Stimulated activated CD4-positive, alpha-beta T cell treated with anti-CD3 and anti-CD28 coated beads, Interleukin-4, amount 100 ng/mL, for 48 hours (primary cell): ENCODE measurements around the gene CREB3L4.
A peak's percentile ranks its signal among the peaks of the same experiment; 100 is the strongest.
"Not testable (repeated sequence)": the region's sequence is repeated elsewhere in the genome, so short reads cannot be mapped to it uniquely, and the experiment has no call there.

Experiments used
- DNase-seq, 2 donors: peaks; one replicate each; pipeline ENCODE4 v3.0.0-alpha.2; 2020; ENCODE audit warnings: low read depth in 2 of 2

CREB3L4 gene

DNA sequence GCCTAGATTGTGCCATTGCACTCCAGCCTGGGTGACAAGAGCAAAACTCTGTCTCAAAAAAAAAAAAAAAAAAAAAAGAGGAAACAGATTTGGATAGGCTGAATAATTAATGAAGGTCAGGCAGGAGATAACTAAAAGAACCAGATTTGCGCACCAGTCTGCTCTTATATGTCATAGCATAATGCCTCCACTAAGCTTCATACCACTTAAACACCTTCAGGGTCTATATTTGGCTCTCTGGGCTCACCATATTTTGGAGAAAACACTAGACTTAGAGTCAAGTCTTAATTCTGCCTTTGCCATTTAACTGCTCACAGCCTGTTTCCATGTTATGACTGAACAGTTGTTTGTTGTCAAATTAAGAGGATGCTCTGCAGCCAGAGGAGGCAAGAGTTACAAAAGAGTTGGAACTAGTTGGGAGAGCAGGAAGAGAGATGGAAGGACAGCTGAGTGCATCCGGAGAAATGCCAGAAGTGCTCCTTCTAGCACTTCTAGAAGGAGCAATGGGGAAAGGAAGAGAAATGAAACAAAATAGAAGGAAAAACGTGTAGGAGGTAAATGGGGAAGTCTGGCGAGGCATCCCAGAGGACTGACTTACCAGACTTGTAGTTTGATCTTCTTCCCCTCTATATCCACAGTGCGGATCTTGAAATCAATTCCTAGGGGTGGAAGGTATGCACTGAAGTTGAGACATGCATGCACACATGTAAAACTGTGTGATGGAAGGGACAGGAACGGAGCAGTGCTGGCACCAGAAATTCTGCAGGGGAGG is 16.6 kb downstream of the CREB3L4 start:
- DNase-seq: no peak

DNA sequence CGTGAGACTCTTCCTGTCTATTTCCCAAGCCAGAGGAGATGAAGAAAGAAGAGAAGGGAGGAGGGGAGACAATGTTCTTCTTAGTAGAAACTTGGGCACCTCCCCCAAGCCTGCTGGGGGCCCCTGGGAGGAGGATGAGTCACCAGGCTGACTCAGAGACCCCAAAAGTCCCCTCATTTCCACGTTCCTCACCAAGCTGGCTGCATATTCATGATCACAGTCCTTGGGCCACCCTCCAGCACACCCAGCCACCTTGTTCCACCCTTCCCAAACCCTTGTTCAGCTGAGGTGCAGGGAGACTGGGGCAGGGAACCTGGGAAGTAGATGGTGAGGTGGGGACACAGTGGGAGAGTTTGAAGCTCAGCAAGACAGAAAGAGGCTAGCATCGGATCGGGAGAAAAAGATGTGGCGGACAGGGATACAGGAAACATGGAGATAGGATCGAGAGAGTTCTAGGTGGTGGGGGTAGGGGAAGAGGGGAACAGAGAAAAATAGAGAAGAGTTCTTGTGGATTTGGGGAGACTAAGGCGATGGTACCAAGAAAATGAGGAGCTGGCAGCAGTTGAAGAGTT is 17.7 kb downstream of the CREB3L4 start:
- DNase-seq: peak in 1 of 2 donors; percentile 47

DNA sequence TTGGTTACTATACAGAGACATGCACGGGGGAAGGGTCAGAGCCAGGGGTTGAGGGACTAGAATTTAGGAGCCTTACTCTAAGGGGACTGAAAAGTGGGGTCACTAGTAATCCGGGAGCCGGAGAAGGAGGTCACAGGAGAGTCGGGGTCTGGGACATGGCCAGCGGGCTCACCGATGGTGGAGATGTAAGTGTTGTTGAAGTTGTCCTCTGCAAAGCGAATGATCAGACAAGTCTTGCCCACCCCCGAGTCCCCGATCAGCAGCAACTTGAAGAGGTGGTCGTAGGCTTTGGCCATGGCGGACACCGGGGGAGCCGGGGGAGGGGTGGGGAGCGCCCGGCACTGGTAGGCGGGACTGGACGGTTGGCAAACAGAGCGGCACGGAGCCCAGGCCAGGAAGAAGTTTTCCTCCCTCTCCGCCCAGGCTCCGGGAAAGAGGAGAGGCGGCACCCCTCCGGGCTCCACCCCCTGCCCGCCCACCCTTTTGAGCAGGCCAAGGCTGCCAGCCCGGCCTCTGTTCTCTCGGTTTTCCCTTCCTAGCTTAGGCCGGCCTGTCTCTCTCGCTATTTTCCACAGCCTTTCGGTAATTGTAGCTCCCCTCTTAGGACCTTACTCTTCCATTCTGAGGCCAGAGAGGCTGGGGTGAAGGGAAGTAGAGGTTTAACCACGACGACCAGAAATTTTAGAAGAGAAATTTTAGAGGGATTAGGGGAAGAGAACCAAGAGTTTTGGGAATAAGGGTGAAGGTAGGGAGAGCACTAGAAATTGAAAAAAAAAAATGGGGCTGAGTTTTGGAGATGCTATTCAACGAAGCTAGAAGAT is 18.4 kb downstream of the CREB3L4 start, which contains the start of gene RAB13:
TSS of gene RAB13 (minus strand) at position 399 of the 821 bp plus-strand sequence. CDS start at position 296, 103 bp downstream.
- no peak for DNase-seq

DNA sequence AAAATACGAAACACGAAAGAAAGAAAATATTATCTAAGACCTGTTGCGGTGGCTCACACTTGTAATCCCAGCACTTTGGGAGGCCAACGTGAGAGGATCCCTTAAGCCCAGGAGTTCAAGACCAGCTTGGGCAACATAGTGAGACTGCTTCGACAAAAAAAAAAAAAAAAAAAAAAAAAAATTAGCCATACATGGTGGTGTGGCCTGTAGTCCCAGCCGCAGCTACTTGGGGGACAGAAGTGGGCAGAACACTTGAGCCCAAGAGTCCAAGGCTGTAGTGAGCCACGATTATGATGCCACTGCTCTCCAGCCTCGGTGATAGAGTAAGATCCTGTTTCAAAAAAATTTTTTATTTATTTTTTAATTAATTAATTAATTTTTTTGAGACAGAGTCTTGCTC is 19.9 kb downstream of the CREB3L4 start:
- DNase-seq: no peak

DNA sequence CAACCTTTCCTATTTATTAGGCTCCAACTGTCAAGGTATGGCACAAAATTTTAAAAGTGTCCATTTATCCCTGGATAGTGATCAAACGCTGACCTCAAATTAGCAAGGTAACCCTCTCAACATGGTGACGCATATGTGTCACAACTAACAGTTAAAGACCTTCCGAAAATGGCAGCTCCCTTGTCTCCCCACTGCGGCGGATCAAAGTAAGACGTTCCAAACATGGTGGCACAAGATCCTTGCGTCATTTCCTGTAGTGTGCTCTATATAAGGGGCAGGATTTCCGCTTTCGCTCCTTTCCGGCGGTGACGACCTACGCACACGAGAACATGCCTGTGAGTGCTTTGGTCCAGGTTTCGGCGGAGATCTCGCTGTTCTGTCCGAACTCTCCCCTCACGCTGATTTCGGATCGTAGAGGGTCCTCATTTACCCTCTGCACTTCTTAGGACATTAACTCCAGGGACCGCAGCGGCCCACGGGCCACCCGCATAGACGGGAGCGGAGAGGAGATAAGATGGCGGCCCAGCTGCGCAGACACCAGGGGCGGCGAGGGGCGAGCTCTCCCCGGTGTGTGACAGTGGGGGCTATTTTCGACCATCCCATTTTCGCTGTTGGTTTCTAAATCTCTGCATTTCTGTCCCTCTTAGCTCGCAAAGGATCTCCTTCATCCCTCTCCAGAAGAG is 22.9 kb downstream of the CREB3L4 start, which contains the start of gene RPS27:
TSS of gene RPS27 (plus strand) at position 295 of the 683 bp plus-strand sequence. CDS start at position 330, 35 bp downstream.
- DNase-seq: peak; percentile 58 to 79

DNA sequence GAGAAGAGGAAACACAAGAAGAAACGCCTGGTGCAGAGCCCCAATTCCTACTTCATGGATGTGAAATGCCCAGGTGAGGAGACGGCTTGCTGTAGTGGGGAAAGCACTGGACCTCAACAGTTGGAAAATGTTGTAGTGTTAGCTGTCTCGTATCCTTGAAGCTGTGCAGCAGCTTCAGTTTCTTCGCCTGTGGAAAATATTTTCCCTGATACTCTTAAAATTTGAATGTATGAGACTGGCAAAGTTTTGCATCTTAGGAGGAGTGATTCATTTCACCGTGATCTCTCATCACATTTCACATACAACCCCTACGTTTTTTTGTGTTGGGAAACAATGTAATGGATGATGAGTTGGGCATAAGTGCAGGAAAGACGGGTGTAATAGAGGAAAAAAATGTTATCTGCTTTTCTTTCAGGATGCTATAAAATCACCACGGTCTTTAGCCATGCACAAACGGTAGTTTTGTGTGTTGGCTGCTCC is 23.5 kb downstream of the CREB3L4 start:
- DNase-seq: no peak

DNA sequence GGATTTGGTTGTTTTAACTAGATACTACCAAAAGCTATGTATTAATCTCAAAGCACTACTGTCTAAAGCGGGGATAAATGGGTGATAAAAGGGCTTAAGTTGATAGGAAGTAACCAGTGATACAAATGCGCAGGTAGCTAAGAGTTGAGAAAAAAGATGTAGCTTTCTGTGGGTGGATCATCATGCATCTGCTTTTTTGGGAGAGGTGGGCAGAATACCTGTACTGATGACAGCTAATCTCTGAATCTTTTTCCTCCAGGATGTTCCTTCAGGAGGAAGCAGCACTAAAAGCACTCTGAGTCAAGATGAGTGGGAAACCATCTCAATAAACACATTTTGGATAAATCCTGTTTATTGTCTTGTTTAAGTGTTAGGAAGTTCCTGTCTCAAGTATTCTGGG is 24.1 kb downstream of the CREB3L4 start:
- no peak for DNase-seq

DNA sequence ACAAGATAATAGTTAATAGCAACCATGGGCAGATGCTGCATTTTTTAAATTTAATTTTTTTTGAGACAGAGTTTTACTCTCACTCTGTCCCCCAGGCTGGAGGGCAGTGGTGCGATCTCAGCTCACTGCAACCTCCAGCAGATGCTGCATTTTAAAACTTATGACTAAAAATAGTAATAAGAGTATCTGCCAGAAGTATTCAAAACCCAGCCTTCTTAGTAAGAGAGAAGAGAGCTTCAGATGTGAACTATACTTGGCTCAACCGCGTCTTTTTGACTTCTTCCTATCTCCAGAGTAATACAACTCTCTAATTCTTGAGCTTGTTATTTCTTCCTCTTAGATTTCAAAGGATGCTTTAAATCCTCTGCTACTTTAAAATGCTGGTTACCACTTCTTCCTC is 27.5 kb downstream of the CREB3L4 start:
- no peak for DNase-seq

DNA sequence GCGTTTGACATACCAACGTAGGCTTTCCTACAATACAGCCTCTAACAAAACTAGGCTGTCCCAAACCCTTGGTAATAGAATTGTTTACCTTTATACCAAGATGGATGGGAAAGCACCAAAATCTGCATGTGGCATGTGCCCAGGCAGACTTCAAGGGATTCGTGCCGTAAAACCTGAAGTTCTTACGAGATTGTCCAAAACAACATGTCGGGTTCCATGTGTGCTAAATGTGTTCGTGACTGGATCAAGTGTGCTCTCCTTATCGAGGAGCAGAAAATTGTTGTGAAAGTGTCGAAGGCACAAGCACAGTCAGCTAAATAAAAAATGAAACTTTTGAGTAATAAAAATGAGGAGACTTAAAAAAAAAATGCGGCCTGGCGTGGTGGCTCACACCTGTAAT is 27.9 kb downstream of the CREB3L4 start:
- DNase-seq: no peak

DNA sequence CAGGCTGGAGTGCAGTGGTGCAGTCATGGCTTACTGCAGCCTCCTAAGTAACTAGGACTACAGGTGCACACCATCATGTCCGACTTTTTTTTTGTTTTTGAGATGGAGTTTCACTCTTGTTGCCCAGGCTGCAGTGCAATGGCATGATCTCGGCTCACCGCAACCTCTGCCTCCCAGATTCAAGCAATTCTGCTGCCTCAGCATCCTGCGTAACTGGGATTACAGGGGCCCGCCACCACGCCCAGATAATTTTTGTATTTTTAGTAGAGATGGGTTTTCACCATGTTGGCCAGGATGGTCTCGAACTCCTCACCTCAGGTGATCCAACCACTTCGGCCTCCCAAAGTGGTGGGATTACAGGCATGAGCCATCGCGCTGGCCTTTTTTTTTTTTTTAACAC is 29.2 kb downstream of the CREB3L4 start:
- not testable (repeated sequence) for DNase-seq

DNA sequence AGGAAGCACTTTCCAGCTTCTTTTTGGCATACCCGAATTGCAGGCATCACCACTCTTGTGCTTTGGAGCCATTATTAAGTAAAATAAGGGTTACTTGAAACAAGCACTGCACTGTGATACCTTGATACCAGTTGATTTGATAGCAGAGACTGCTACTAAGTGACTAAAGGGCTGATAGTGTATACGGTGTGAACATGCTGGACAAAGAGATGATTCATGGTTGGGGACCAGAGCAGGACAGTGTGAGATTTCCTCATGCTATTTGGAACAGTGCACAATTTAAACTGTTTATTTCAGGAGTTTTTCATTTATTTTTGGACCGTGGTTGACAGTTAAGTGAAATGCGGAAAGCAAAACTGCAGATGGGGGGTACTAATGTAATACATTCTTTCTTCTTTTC is 32.7 kb downstream of the CREB3L4 start:
- DNase-seq: no peak

DNA sequence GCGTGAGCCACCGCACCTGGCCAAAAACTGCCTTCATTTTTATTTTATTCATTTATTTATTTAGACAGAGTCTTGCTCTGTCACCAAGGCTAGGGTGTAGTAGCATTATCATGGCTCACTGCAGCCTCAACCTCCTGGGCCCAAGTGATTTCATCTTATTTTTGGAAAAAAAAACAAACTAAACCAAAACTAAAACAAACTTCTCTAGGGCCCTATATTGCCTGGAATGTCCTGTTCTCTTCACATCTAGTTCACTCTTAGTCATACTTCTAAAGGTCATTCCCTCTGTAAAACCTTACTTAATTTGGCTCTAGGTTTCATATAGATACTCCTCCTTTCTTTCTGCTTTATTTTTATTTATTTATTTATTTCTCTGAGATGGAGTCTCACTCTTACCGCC is 38.4 kb downstream of the CREB3L4 start:
- DNase-seq: no peak

DNA sequence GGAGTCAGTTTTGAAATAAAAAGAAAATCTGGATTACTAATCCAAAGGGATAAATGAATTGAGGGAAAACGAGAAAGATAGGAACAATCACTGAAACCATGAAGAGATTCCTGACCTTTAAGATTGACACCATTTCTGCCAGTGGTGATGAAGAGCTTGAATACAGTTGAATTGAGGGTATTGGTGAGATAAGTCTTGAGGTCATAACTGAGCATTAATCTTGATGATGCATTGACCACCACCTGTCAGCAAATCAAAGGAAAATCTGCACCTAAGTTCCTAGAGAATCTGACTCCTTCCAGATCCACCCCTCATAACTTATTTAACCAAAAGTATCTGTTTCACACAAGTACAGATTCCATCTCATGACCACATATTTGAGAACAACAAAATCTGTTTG is 44.4 kb downstream of the CREB3L4 start:
- no peak for DNase-seq

DNA sequence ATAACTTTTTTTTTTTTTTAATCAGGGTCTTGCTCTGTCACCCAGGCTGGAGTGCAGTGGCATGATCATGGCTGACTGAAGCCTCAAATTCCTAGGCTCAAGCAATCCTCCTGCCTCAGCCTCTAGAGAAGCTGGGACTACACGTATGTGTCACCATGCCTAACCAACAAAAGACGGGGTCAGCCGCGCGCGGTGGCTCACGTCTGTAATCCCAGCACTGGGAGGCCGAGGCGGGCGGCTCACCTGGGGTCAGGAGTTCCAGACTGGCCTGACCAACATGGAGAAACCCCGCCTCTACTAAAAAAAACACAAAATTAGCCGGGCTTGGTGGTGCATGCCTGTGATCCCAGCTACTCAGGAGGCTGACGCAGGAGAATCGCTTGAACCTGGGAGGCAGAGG is 44.8 kb downstream of the CREB3L4 start:
- DNase-seq: not testable (repeated sequence)

DNA sequence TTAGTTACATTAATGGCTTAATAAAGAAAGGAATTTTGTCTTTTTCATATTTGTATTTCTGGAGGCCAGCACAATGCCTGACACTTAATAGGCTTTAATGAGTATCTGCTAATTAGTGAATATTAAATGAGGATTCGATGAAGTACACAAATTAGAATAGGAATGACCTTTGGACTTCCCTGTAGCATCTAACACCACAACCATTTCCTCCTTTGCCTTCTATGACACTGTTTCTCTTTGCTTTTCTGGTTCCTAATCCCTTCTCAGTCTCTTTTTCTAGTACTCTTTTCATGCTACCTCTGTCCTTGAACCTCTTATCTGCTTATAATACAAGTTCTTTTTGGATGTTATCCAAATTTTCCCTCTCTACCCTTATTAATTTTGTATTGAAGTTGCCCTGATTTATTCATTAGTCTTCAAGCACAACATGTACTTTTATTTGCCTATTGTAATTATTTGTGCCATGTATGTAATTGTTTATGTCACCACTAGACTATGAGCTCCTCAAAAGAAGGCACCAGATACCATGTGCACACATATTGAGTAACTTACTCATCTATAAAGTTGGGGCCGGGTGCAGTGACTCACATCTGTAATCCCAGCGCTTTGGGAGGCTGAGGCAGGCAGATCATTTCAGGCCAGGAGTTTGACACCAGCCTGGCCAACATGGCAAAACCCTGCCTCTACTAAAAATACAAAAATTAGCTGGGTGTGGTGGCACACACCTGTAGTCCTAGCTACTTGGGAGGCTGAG is 46.6 kb downstream of the CREB3L4 start:
- no peak for DNase-seq

DNA sequence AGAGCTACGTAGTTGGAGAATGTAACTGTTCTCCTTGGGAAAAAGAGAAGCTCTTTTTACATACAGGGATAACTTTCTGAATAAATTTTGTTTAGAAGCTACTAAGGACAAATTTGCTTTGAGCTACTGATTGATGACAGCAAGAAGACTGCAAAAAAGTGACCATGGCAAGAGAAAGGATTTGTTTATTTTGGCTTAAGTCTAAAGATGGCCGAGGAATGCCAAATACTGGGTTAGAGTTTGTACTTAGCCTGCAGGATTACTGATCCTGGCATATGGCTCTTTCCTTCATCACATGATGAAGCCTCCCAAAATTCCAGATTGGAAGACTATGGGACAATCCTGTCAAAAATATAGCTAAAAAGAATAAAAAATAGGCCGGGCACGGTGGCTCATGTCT is 51.6 kb downstream of the CREB3L4 start:
- DNase-seq: no peak

DNA sequence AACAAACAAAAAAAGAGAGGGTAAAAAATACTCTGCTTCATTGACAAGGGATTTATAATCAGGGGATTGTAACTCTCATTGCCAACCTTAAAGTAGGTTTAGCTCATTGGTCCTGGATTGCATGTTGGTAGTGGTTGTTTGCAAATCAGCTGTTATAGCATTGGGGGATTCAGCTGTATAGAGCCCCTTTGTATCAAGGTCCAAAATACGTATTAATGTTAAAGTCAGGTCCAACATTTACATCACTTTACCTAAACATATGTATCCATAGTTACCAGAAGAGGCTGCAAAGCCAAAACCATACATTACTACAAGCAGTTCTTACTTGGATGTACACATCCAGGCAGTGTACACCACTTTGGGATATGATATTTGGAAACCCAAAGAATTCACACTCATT is 52.2 kb downstream of the CREB3L4 start:
- no peak for DNase-seq
